HepG2 (cell line): ENCODE data around the gene FBF1. TPM values are rescaled to one million over a fixed set of nuclear protein-coding genes. Genes with fewer than 3 reads are reported as not detected.
A peak's percentile ranks its signal among the peaks of the same experiment; 100 is the strongest.

Experiments used
- DNMT1 ChIP-seq: sonication (generic); formaldehyde crosslinking; IDR thresholded peaks from 2 replicates; pipeline ENCODE4 v1.5.1; 2020; ENCODE audit warnings: mild to moderate bottlenecking, missing genetic modification reagents
- EZH2 ChIP-seq: conservative IDR thresholded peaks from 2 replicates; pipeline ENCODE4 v1.6.1; 2012; ENCODE audit warnings: mild to moderate bottlenecking, low read depth, low read length, moderate library complexity
- FOXA1 ChIP-seq, 2 experiments: fragments of 450-650 bp in 1 of 2; sonication (generic) in 1 of 2; formaldehyde crosslinking in 1 of 2; IDR thresholded peaks; 2 replicates each; pipeline versions ENCODE4 v1.4.0 to v1.6.1; 2016 to 2020; ENCODE audit warnings: missing genetic modification reagents in 1 of 2
- GPN1 ChIP-seq: sonication (generic); formaldehyde crosslinking; IDR thresholded peaks from 2 replicates; pipeline ENCODE4 v1.5.1; 2020; ENCODE audit warnings: missing genetic modification reagents, borderline replicate concordance
- HHEX ChIP-seq: IDR thresholded peaks from 2 replicates; pipeline ENCODE4 v1.6.1; 2016; ENCODE audit warnings: control low read depth
- MXD4 ChIP-seq: IDR thresholded peaks from 2 replicates; pipeline ENCODE4 v1.6.1; 2016; ENCODE audit warnings: mild to moderate bottlenecking, missing biosample characterization, missing genetic modification reagents
- RCOR2 ChIP-seq: IDR thresholded peaks from 2 replicates; pipeline ENCODE4 v1.6.1; 2016; ENCODE audit warnings: missing biosample characterization, missing genetic modification reagents
- SP2 ChIP-seq: sonication (generic); formaldehyde crosslinking; IDR thresholded peaks from 2 replicates; pipeline ENCODE4 v1.5.1; 2020; ENCODE audit warnings: mild to moderate bottlenecking, missing genetic modification reagents
- ZIK1 ChIP-seq: sonication (generic); formaldehyde crosslinking; IDR thresholded peaks from 2 replicates; pipeline ENCODE4 v1.5.0; 2020; ENCODE audit warnings: mild to moderate bottlenecking, low read depth, missing genetic modification reagents, borderline replicate concordance
- ZNF180 ChIP-seq: sonication (generic); formaldehyde crosslinking; IDR thresholded peaks from 2 replicates; pipeline ENCODE4 v1.4.0; 2020; ENCODE audit warnings: low read depth, missing genetic modification reagents, borderline replicate concordance
- ZNF318 ChIP-seq: sonication (generic); formaldehyde crosslinking; IDR thresholded peaks from 2 replicates; pipeline ENCODE4 v1.4.0; 2020; ENCODE audit warnings: mild to moderate bottlenecking, missing genetic modification reagents
- ZNF530 ChIP-seq: sonication (generic); formaldehyde crosslinking; IDR thresholded peaks from 2 replicates; pipeline ENCODE4 v1.5.0; 2020; ENCODE audit warnings: low read depth, mild to moderate bottlenecking, missing genetic modification reagents
- ZNF670 ChIP-seq: sonication (generic); formaldehyde crosslinking; IDR thresholded peaks from 2 replicates; pipeline ENCODE4 v1.8.0; 2022; ENCODE audit warnings: mild to moderate bottlenecking, missing genetic modification reagents, borderline replicate concordance
- ZNF839 ChIP-seq: sonication (generic); formaldehyde crosslinking; IDR thresholded peaks from 2 replicates; pipeline ENCODE4 v1.4.0; 2020; ENCODE audit warnings: missing genetic modification reagents, mild to moderate bottlenecking, borderline replicate concordance
- polyA plus RNA-seq, 8 experiments: library from polyadenylated mRNA; depleted of rRNA in 3 of 8; stranded (reverse) in 7 of 8; unstranded in 1 of 8; fragments of >200 nt; fragmentation: Illumina TruSeq in 4 of 8; extraction: Trizol in 4 of 8; gene quantifications; 2 replicates each; pipeline versions ENCODE4 v1.2.1 to v1.2.3, GENCODE V29; 2011 to 2016; ENCODE audit warnings: low read depth in 4 of 8, missing spikeins in 1 of 8, mixed read lengths in 1 of 8; ENCODE audit not compliant: insufficient read depth in 1 of 8
- total RNA-seq, 5 experiments: library from RNA; depleted of rRNA; stranded (reverse); fragments of >200 nt; fragmentation: Illumina TruSeq; extraction: Trizol; gene quantifications; 2 replicates each; pipeline ENCODE4 v1.2.3, GENCODE V29; 2016; ENCODE audit warnings: low read depth in 1 of 5
- TF ChIP-seq, protein P1 (sequence below): IDR thresholded peaks from 2 replicates; pipeline ENCODE4 v1.6.1; 2016; ENCODE audit warnings: missing biosample characterization, missing genetic modification reagents, low read depth
- TF ChIP-seq, protein P2 (sequence below): sonication (generic); formaldehyde crosslinking; conservative IDR thresholded peaks from 2 replicates; pipeline ENCODE4 v1.5.0; 2020; ENCODE audit warnings: missing genetic modification reagents

Gene FBF1
- total and polyA plus RNA-seq, 2 of the 13 experiments (the other 11 are each of a cell fraction or from before 2014, with no cell fraction given) = 2.4 to 8.1 TPM

- 0 out of 2 replicates have a peak, but pooled peaks have one; percentile 73 for TF ChIP-seq ZNF318 (CRISPR knock-in tag)
- TF ChIP-seq MXD4 (CRISPR knock-in tag) = peak; percentile 85; the same call in 1 of the 2 replicates
- TF ChIP-seq, protein P1, sequence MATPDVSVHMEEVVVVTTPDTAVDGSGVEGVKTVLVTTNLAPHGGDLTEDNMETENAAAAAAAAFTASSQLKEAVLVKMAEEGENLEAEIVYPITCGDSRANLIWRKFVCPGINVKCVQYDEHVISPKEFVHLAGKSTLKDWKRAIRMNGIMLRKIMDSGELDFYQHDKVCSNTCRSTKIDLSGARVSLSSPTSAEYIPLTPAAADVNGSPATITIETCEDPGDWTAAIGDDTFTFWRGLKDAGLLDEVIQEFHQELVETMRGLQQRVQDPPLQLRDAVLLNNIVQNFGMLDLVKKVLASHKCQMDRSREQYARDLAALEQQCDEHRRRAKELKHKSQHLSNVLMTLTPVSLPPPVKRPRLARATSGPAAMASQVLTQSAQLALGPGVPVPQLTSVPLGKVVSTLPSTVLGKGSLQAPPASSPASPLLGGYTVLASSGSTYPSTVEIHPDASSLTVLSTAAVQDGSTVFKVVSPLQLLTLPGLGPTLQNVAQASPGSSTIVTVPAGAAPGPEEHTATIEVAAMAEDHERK (CRISPR knock-in tag) = no peak
- no peak for TF ChIP-seq RCOR2 (CRISPR knock-in tag)
- TF ChIP-seq ZNF180 (CRISPR knock-in tag) = no peak
- TF ChIP-seq, protein P2, sequence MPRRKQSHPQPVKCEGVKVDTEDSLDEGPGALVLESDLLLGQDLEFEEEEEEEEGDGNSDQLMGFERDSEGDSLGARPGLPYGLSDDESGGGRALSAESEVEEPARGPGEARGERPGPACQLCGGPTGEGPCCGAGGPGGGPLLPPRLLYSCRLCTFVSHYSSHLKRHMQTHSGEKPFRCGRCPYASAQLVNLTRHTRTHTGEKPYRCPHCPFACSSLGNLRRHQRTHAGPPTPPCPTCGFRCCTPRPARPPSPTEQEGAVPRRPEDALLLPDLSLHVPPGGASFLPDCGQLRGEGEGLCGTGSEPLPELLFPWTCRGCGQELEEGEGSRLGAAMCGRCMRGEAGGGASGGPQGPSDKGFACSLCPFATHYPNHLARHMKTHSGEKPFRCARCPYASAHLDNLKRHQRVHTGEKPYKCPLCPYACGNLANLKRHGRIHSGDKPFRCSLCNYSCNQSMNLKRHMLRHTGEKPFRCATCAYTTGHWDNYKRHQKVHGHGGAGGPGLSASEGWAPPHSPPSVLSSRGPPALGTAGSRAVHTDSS (CRISPR knock-in tag) = no peak
- TF ChIP-seq ZIK1 (CRISPR knock-in tag) = no peak; the same call in none of the 2 replicates
- TF ChIP-seq ZNF839 (CRISPR knock-in tag) = peak; percentile 79
- no peak for TF ChIP-seq HHEX (CRISPR knock-in tag)
- TF ChIP-seq GPN1 = no peak
- TF ChIP-seq DNMT1 (CRISPR knock-in tag) = peak; percentile 15; the same call in 1 of the 2 replicates
- TF ChIP-seq ZNF530 = no peak
- peak; percentile 84 for TF ChIP-seq SP2
- no peak for TF ChIP-seq EZH2
- no peak for TF ChIP-seq FOXA1 (IDR thresholded peaks at IDR 0.05)
- no peak; the same call in 1 of the 2 replicates for TF ChIP-seq FOXA1 (CRISPR knock-in tag; IDR thresholded peaks at IDR 0.05)
- TF ChIP-seq ZNF670 (CRISPR knock-in tag) = peak; percentile 97; the same call in 1 of the 2 replicates
Measured at GRCh38 chr17:75978938-75979704, 38.3 kb upstream of the FBF1 start, which contains the start of the genes ACOX1 and TEN1 (continued).
